Coronary artery (tissue), 2 donors: ENCODE data around the gene JHY.

Experiments
- DNase-seq: peaks from one replicate; pipeline ENCODE4 v3.0.0-alpha.2; 2017; ENCODE audit warnings: low spot score
- H3K27ac ChIP-seq, 2 donors: fragments of 200-600 bp; sonication (generic); one replicate each; pipeline ENCODE4 v1.5.1; 2016 to 2019
- H3K4me3 ChIP-seq: fragments of 200-600 bp; sonication (generic); 2 replicates; pipeline ENCODE4 v1.5.1; 2016; ENCODE audit warnings: mild to moderate bottlenecking, moderate library complexity
- CTCF ChIP-seq: fragments of 200-600 bp; sonication (generic); IDR thresholded peaks from one replicate; pipeline ENCODE4 v1.5.1; 2019; ENCODE audit warnings: antibody characterized with exemption

JHY gene

GRCh38 chr11:122917311-122917710 lies 34.8 kb downstream of the JHY start:
- no peak overlapping the region for H3K4me3 ChIP-seq
- no peak for TF ChIP-seq CTCF
- no peak for DNase-seq
- no peak overlapping the region for H3K27ac ChIP-seq

- no peak for DNase-seq
- TF ChIP-seq CTCF, result no peak
- Histone ChIP-seq H3K27ac (no peak overlapping the region), H3K4me3 (no peak overlapping the region)
Observed at GRCh38 chr11:122918734-122919133, 36.2 kb downstream of the JHY start.

- no peak overlapping the region for H3K4me3 ChIP-seq
- no peak overlapping the region for H3K27ac ChIP-seq
- no peak for DNase-seq
- no peak for TF ChIP-seq CTCF
Observed at GRCh38 chr11:122920579-122920978, 38.0 kb downstream of the JHY start.

- H3K4me3 ChIP-seq, result no peak overlapping the region
- DNase-seq, result no peak
- H3K27ac ChIP-seq, result no peak overlapping the region
- TF ChIP-seq CTCF, result no peak
Observed at GRCh38 chr11:122922893-122923292, 40.3 kb downstream of the JHY start.

- H3K4me3 ChIP-seq, result no peak overlapping the region
- no peak for TF ChIP-seq CTCF
- no peak overlapping the region for H3K27ac ChIP-seq
- no peak for DNase-seq
Observed at GRCh38 chr11:122923302-122923701, 40.7 kb downstream of the JHY start.

- Histone ChIP-seq H3K4me3 (no peak overlapping the region), H3K27ac (no peak overlapping the region)
- no peak for TF ChIP-seq CTCF
- no peak for DNase-seq
Observed at GRCh38 chr11:122931510-122931909, 49.0 kb downstream of the JHY start.

GRCh38 chr11:122933416-122933815 lies 50.9 kb downstream of the JHY start:
- Histone ChIP-seq H3K27ac (no peak overlapping the region), H3K4me3 (no peak overlapping the region)
- TF ChIP-seq CTCF, result no peak
- no peak for DNase-seq
